IPS-18c (cell line): ENCODE measurements around the gene SPINK6.

Source experiments
- H3K4me3 ChIP-seq: 2 replicates; pipeline ENCODE4 v1.7.0; 2013; ENCODE audit warnings: low read depth, mild to moderate bottlenecking, low read length, moderate library complexity; ENCODE audit not compliant: insufficient read depth
- H3K9me3 ChIP-seq: one replicate; pipeline ENCODE4 v1.6.1; 2013; ENCODE audit warnings: mild to moderate bottlenecking, low read length, moderate library complexity; ENCODE audit not compliant: control insufficient read depth, insufficient read depth

The SPINK6 gene

GRCh38 chr5:148202531-148203203, at the start of gene SPINK6:
TSS of gene SPINK6 (plus strand) at chr5:148203042. CDS start at chr5:148203097, 55 bp downstream.
- Histone ChIP-seq H3K4me3 (no peak within 1 kb of the TSS), H3K9me3 (no peaks in the 10 kb centered on the region)

GRCh38 chr5:148156609-148157008, 46.2 kb upstream of the SPINK6 start:
- Histone ChIP-seq H3K9me3 (peaks cover 2% of the 10 kb centered on the region), H3K4me3 (no peak overlapping the region)

- H3K9me3 ChIP-seq = no peaks in the 10 kb centered on the region
- no peak overlapping the region for H3K4me3 ChIP-seq
These were observed 40.8 kb upstream of the SPINK6 start for GRCh38 chr5:148162038-148162437.

GRCh38 chr5:148163345-148163744, 39.5 kb upstream of the SPINK6 start:
- Histone ChIP-seq H3K9me3 (no peaks in the 10 kb centered on the region), H3K4me3 (no peak overlapping the region)

GRCh38 chr5:148166550-148167283, 36.1 kb upstream of the SPINK6 start:
- H3K4me3 ChIP-seq = no peak overlapping the region
- H3K9me3 ChIP-seq = no peaks in the 10 kb centered on the region

- H3K4me3 ChIP-seq = no peak within 1 kb of the TSS
These were observed 34.6 kb upstream of the SPINK6 start, which contains the start of gene SPINK14 for GRCh38 chr5:148168246-148168645. TSS of gene SPINK14 (plus strand) at chr5:148168546. CDS start at chr5:148169733, 1,187 bp downstream.

GRCh38 chr5:148172377-148172776, 30.5 kb upstream of the SPINK6 start:
- no peak overlapping the region for H3K4me3 ChIP-seq

More at GRCh38 chr5:148168246-148168645, 34.6 kb upstream of the SPINK6 start, which contains the start of gene SPINK14:
- no peaks in the 10 kb centered on the region for H3K9me3 ChIP-seq

GRCh38 chr5:148176480-148176879, 26.4 kb upstream of the SPINK6 start:
- Histone ChIP-seq H3K9me3 (no peaks in the 10 kb centered on the region), H3K4me3 (no peak overlapping the region)

More at GRCh38 chr5:148172377-148172776, 30.5 kb upstream of the SPINK6 start:
- no peaks in the 10 kb centered on the region for H3K9me3 ChIP-seq

- Histone ChIP-seq H3K4me3 (no peak overlapping the region), H3K9me3 (no peaks in the 10 kb centered on the region)
These were observed 25.6 kb upstream of the SPINK6 start for GRCh38 chr5:148177207-148177606.

- Histone ChIP-seq H3K4me3 (no peak overlapping the region), H3K9me3 (no peaks in the 10 kb centered on the region)
These were observed 23.5 kb upstream of the SPINK6 start for GRCh38 chr5:148179234-148179824.

GRCh38 chr5:148186248-148187003, 16.4 kb upstream of the SPINK6 start:
- no peak overlapping the region for H3K4me3 ChIP-seq

GRCh38 chr5:148191010-148191409, 11.8 kb upstream of the SPINK6 start:
- H3K4me3 ChIP-seq = no peak overlapping the region

More at GRCh38 chr5:148186248-148187003, 16.4 kb upstream of the SPINK6 start:
- no peaks in the 10 kb centered on the region for H3K9me3 ChIP-seq

GRCh38 chr5:148193202-148193601, 9.6 kb upstream of the SPINK6 start:
- H3K9me3 ChIP-seq = no peaks in the 10 kb centered on the region
- H3K4me3 ChIP-seq = no peak overlapping the region

More at GRCh38 chr5:148191010-148191409, 11.8 kb upstream of the SPINK6 start:
- no peaks in the 10 kb centered on the region for H3K9me3 ChIP-seq

GRCh38 chr5:148201151-148201550, 1.7 kb upstream of the SPINK6 start:
- Histone ChIP-seq H3K4me3 (no peak overlapping the region), H3K9me3 (no peaks in the 10 kb centered on the region)

- Histone ChIP-seq H3K9me3 (no peaks in the 10 kb centered on the region), H3K4me3 (no peak overlapping the region)
These were observed 2.4 kb downstream of the SPINK6 start for GRCh38 chr5:148205044-148205806.

- Histone ChIP-seq H3K4me3 (no peak overlapping the region), H3K9me3 (no peaks in the 10 kb centered on the region)
These were observed 3.0 kb downstream of the SPINK6 start for GRCh38 chr5:148205865-148206264.
